ENCODE measurements around the gene ILK.

GRCh38 chr11:6572215-6572614 lies 31.4 kb upstream of the ILK start:
- no peak for TF ChIP-seq CTCF (IDR thresholded peaks at IDR 0.05)
- no peak for TF ChIP-seq POLR2A (IDR thresholded peaks at IDR 0.05)

Measured in Peyer's patch (tissue), 4 donors.